SK-N-MC (cell line): ENCODE data around the gene ZIK1.

Source experiments
- EZH2 ChIP-seq: fragments of 200-600 bp; sonication (generic); IDR thresholded peaks from one replicate; pipeline ENCODE4 v1.6.1; 2017; ENCODE audit warnings: antibody characterized with exemption
- FOXP2 ChIP-seq: optimal IDR thresholded peaks from 2 replicates; pipeline ENCODE3; 2011; ENCODE audit warnings: mild to moderate bottlenecking, moderate library complexity; ENCODE audit not compliant: insufficient read depth; ENCODE audit errors: extremely low read length, control extremely low read depth
- POLR2AphosphoS5 ChIP-seq: IDR thresholded peaks from 2 replicates; pipeline ENCODE4 v1.6.1; 2012; ENCODE audit warnings: mild to moderate bottlenecking, low read depth, low read length, borderline replicate concordance

- TF ChIP-seq POLR2AphosphoS5 = no peak
- TF ChIP-seq EZH2 = no peak
- TF ChIP-seq FOXP2 = no peak
Observed at GRCh38 chr19:57552432-57552831, 31.5 kb upstream of the ZIK1 start.
